Lung microvascular endothelial cell (primary cell): ENCODE results near the gene FBXO21. TPM values are rescaled to one million over a fixed set of nuclear protein-coding genes. Genes with fewer than 3 reads are reported as not detected.

ENCODE experiments used
- DNase-seq, 2 donors: peaks; one replicate each; pipeline versions ENCODE4 v3.0.0 to v3.0.0-alpha.2; 2010; ENCODE audit warnings: low read depth in 2 of 2
- total RNA-seq: library from RNA; depleted of rRNA; stranded (reverse); fragments of >200 nt; gene quantifications from 2 replicates; pipeline ENCODE4 v1.2.1, GENCODE V29; 2014

FBXO21 gene
- total RNA-seq, 1 donor from 2014 or later: 114 TPM

DNA sequence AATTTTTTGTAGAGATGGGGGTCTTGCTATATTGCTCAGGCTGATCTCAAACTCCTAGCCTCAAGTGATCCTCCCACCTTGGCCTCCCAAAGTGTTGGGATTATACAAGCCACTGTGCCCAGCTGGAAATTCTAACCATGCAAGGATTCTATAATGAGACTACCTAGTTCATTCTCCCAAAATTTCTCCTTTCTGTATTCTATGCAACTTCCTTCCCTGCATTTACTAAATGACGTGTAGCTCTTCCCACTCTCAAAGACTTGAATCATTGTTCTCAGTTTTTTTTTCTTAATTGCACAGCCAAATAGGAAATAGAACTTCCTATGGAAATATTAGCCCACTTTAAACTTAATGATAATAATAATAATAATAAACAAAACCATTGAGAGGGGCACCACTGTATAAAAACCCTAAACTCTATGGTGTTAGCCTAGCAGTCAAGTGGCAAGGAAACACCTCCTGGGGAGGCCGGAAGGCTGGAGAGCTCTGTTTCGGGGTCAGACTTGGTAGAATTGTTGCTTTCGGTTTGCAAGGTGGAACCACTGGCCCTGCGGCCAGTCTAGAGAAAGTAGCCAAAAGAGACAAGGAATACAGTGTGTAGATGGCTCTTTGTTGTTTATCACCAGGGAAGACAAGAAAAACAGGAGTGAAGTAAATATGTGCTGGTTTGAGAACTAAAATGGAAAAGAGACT lies 51.1 kb downstream of the FBXO21 start:
- DNase-seq: peak; percentile 21 to 64

DNA sequence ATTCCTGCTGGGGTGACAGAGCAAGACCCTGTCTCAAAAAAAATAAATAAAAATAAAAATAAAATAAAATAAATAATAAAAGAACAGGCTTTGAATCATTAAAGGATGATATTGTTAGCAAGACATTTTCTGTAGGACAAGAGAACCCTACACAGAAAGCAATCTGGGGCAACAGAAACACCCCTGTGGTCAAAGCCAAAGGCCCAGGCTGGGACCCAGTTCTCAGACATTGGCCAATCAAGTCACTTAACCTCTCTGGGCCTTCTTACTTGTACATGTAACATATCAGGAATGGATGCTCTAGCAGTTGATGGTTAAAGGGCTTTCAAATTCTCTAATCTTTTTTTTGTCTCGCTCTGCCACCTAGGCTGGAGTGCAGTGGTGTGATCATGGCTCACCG lies 55.5 kb downstream of the FBXO21 start:
- no peak for DNase-seq

DNA sequence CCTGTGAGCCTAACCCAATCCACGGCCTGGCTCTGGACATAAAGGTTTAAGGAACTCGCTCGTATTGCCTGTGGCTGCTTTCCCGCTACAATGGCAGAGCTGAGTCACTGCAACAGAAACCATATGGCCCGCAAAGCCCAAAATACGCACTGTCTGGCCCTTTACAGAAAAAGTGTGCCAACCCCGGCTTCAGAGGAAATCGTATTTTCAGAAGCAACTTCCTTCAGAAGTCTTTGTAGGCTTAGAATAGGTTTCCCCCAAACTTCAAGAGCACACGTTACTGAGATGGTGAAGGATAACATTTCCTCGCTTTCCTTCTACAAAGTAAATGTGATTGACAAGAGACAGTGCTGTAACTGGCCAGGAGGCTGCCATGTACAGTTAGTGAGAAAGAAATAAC lies 56.2 kb downstream of the FBXO21 start:
- no peak for DNase-seq

DNA sequence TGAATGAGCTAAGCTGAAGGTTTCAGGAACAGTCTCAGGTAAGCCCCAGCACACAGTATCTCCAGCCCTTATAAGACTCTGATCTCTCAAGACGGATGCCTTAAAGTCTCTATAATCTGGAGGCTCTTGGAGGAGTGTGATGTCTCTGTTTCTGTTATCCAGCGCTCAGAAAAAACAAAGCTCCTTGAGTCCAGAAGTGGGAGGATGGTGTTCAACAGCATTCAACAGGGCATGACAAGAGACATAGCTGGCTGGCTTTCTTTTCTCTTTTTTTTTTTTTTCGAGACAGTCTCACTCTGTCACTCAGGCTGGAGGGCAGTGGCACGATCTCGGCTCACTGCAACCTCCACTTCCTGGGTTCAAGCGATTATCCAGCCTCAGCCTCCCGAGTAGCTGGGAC lies 59.5 kb downstream of the FBXO21 start:
- no peak for DNase-seq

DNA sequence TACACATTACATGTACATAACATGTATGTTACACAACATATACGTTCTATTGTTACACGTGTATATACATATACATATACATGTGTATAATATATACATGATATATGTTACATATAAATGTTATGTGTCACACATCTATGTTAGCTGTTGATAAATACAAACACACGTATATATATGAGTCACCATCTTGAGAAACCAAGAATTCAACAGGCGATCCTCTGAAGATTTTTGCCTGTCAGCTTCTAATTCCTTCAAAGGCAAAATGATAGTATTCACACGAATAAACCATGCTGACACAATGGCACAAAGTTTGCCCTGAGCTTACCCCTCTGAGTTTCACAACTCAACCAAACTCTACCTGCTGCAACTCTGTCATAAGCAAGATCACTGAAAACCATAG lies 60.9 kb downstream of the FBXO21 start:
- DNase-seq: no peak

DNA sequence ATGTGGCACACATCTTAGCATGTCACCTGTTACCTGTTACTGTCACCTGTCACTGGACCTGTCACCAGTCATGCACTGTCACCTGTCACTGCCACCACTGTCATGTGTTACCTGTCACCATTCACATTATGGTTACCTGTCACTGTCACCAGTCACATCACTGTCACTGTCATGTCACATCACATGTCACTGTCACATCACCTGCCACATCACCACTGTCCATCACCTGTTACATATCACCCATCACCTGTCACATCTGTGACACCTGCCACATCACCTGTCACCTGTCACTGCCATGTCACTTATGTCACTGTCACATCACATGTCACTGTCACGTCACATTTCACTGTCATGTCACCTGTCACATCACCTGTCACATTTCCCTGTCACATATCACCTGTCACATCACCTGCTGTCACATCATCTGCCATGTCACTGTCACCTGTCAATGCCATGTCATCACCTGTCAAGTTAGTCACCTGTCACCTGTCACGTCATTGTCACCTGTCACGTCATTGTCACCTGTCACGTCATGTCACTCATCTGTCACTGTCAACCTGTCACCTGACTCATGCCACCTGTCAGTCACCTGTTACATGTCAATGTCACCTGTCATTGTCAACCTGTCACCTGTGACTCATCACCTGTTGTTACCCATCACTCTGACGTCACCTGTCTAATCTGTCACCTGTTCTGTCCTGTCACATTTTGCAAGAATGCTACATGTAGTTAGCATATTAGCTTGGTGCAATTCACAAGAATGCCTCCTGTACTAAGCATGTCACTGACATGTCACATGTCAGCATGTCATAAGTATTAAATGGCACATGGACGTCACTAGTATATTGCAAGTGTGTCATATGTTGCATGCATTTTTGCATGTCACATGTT lies 62.1 kb downstream of the FBXO21 start:
- no peak for DNase-seq

DNA sequence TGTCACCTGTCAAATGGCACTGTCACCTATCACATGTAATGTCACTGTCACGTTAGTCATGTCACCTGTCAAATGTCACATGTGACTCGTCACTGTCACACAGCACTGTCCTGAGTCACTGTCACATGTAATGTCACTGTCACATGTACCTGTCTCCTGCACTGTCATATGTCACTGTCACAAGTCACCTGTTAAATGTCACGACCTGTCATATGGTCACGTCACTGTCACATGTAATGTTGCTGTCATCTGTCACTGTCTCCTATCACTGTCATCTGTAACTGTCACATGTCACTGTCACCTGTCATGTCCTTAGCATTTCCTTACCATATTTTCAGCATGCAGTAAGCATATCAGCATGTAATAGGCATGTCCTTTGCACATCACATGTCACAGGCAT lies 63.9 kb downstream of the FBXO21 start:
- DNase-seq: no peak

DNA sequence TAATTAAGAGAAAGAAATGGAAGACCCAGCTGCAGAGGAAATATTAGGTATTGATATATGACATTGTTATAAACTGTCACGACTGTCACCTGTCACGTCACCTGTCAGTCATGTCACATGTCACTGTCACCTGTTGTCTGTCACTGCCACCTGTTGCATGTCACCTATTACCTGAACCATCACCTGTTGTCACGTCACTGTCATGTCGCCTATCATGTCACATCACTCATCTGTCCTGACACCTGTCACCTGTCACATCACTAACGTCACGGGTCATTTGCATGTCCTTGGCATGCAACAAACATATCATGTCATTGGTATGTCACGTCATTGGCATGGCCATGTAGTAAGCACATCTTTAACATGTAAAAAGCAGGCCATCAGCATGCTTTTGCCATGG lies 64.5 kb downstream of the FBXO21 start:
- no peak for DNase-seq

DNA sequence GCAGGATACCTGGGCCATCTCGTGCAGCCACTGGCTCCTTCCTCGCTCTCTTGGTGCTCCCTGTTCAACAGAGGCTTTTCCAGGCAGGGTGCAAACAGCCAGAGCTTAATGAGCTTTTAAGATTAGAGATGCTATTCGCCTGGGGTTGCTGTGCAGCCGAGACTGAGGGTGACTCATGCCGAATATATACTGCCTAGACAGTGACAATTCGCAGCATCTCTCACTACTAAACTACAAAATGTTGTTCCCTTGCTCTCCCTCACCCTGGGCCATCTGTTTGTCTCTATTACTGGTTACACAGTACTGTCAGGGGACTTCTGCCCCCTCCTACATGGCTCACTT lies 65.0 kb downstream of the FBXO21 start:
- no peak for DNase-seq

DNA sequence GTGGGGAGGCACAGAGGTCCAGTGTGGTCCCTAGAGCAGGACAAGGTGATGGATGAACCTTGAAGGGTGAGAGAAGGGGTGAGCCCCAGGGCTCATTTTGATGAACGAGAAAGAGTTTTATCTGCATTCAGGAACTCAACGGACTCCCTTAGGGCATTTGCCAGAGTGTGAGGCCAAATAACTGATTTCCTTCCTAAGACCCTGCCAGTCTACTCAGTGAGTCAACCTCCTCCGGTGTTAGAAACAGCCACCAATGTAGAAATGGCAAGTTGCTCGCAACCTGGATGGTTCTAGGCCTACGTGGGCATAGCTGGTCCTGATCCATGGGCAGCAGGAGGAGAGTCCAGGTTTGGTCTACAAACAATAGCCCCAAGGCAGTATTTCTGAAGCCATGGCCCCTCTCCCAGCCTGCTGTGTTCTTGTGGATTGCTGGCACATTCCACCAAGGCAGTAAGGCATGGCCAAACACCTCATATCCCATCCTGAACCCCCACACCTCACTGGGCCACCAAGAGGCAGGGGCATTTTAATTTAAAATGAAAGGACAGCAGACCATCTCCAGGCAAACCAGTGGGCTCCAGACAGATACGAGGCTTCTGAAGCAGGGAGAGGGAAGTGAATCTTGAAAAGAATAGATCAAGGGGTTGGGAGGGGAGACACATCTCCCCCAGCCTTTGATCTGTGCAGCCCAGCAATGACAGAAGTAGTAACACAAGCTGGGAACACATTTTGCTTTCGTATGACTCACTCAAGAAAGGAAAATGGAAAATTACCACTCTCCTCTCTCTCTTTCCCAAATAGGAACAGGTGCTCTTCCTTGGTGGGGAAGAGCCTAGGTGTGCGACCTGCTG lies 65.6 kb downstream of the FBXO21 start:
- DNase-seq: peak in 1 of 2 donors; percentile 34

DNA sequence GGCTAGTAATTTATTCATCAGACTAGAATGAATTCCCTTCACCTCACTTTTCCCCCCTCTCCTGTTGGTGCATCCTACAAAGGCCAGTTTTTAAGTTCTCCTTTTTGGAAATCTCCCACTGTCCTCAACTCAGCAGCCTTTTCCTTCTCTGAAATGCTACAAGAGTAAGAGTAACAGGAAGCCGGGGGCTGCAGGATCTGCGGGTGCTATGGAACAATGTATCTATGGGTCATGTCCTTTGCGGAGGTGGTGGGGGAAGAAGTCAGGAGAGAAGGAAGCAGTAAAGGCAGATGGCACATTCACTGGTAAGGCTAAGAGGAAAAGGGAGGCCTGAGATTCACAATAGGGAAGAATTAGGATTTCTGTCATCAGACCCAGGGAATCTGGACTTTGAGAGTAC lies 68.8 kb downstream of the FBXO21 start:
- DNase-seq: peak in 1 of 2 donors; percentile 23

DNA sequence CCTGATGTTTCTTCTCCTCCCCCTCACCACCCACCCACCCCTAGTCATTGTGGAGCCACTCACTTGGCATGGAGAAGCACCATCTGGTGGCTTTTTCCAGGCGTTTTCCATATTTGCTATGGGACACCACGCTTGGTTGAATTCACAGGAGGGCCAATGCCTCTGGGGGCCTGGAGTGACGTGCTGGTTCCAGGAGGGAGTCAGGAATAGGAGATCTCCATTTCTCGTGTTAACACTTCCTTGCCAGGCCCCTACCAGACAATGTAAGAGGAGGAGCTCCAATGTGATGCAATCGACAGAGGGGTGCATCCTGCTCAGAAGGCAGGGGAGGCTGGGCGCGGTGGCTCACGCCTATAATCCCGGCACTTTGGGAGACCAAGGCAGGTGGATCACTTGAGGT lies 69.5 kb downstream of the FBXO21 start:
- peak in 1 of 2 donors; percentile 33 for DNase-seq

DNA sequence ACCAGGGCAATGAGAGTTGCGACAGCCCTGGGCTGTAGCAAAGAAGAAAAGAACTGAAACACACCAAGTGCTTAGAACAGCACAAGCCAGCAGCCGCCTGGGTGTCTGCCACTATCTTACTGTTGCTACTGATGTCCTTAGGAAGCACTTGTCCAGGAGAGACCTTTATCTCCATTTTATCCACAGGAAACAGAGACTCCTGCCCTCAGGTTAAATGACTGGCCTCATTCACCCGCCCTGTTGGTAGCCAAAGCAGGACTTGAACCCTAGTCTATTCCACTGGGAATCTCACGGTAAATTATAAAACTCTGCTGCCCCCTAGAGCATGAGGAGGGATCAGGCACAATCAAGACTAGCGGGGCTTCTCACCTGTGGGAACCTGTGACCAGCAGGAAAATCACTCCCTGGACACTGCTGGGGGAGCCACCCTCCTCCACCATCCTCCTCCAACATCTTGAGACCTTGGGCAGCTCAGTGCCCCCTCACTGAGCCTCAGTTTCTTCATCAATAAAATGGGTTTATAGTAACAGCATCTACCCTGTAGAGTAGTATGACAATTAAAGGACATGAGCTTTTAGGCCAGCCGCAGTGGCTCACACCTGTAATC lies 70.6 kb downstream of the FBXO21 start:
- DNase-seq: peak; percentile 28 to 43

DNA sequence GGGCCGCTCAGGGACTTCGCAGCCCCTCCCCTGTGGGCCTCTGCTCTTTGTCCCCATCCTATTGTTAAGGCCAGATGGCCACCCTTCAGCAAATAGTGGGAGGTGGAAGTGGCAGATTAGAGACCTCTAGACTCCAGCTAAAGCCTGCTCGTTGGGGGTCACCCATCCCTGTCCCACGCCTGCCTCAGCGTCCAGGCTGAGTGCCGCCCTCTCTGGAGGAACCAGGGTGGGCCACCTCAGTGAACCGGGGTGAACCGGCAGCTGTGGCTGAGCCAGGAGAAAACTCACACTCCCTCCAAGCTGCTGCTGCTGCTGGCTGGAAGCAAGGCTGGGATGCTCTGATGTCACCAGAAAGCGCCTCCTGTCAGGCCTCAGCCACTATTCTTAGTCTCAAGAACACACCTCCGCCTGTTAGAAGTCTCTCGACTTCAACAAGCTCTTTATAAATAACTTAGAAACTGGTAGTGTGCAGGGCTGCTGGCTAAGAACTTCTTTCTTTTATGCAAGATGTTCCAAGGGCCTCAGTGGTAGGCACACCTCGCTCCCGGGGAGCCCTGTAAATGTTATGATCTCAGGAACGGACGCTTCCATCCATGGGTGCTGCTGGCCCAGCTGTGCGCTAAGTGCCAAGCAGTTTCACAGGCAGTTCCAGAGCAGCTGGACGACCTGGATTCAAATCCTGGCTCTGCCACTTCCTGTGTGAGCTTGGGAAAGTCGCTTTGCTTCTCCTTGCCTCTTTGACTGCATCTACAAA lies 71.3 kb downstream of the FBXO21 start:
- DNase-seq: no peak

DNA sequence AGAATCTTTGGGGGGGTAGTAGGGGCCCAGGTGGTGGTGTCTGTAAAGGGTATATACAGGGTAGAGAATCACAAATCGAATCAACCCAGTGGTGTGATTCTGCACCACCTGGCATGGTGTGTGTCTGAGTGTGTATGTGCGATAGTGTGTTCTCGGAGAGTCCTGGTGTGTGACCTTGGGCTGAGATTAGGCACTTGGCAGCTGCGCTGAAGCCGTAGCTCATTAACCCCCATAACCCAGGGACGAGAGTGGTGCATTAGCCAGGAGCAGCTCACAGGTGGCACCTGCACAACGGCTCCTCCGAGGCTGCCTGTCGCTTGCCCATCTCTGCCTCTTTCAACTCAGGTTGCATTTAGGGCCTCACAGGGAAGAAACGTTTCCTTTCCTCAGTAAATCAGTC lies 75.5 kb downstream of the FBXO21 start:
- DNase-seq: no peak

DNA sequence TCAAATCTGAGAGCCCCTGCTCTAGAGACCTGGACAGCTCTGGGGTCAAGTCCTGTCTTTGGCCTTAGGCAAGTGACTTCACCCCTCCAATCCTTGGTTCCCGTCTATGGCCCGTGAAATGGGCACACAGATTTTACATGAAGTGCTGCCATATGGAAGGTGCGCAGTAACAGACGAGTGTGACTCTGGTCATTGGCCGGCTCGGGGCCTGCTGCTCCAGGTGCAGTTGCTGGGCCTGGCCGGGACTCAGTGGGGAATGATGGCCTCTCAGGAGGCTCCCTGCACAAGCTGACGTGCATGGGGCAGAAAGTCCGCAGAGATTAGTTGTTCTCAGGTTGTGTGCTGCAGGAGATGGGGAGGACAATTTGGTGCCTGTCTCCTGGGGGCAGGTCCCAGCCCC lies 77.0 kb downstream of the FBXO21 start:
- DNase-seq: no peak

DNA sequence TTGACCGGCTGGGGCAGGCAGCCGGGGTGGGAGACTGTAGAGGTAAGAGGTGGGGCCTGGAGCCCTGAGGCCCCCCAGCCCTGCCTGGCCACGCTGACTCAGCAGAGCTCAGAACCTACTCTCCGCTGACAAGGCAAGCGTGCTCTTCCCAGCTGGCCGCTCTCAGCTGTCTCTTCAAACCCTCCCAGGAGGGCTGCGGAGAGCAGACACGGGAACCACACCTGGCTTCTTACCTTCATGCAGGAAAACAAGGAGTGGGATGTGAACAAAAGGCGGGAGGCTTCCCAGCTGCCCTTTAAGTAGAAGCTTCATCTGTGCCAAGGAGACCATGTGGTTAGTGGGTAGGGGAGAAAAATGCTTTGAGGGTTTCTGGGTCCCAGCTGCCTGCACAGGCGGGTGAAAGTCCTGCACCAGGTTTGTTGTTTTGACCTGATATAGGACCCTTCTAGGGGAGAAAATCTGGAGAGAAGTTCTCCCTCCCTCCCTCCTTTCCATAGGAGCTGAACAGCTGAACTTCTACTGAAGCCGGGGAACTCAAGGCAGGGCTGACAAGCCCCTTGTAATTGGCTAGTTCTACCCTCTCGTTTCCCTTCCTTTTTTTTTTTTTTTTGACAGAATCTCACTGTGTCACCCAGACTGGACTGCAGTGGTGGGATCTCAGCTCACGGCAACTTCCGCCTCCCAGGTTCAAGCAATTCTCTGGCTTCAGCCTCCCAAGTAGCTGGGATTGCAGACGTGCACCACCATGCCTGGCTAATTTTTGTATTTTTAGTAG lies 78.3 kb downstream of the FBXO21 start:
- DNase-seq: no peak

DNA sequence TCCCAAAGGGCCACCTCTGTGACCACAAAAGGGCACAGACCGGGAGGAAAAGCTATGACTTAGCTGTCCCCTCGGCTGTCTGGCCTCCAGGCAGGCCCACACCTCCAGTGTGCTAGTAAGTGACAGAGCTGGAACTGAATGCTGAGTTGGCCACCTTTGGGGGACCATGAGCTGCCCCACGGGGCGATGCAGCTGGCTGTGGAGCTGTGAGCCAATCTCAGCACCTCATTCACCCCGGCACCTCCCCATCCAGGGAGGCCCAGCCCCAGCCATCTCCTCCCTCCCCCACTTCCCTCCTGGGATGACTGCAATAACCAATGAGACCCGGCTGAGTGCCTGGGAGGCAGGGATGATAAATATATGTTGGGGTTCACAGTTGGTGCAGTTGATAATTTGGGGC lies 78.9 kb downstream of the FBXO21 start:
- DNase-seq: no peak

DNA sequence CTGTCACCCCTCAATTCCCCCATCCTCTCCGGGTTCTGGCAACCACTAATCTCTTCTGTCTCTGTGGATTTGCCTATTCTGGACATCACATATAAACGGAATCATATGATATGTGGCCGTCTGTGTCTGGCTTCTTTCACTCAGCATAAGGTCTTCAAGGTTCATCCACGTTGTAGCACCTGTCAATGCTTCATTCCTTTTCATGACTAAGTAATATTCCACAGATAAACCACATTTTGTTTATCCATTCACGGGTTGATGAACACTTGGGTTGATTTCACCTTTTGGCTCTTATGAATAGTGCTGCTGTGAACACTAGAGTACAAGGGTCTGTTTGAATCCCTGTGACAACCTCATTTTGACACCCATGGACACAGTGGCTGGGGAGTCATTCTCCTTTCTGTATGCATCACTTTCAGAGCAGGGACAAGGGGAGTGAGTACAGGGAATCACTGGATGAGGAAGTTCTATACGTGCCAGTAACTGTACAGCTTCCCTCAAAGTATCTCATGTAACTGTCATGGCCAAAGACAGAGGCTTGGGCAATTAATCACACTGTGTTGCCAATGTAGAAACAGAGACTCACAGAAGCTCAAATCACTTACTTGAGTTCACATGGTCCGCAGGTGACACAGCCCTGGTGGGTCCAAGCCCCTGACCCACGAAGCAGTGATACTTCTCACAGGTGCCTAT lies 80.2 kb downstream of the FBXO21 start:
- DNase-seq: no peak

DNA sequence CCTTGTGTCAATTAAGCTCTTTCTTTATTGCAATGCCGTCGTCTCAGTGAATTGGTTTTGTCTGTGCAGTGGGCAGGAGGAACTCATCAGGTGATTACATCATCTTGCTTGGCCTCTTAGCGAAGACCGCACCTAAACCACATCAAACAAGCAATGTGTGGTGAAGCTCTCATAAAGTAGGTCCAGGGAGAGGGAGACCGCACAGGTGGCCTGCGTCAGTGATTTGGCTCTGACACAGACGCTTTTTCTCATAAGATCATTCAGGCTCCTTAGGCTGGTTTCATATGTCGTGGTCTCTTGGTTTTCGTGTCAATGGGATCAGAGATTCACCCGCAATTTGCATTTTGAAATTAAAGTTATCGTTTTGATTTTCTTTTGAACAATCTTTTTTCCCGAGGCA lies 84.4 kb downstream of the FBXO21 start:
- DNase-seq: no peak
